HFFc6 (cell line): ENCODE measurements around the gene CPNE9. TPM values are rescaled to one million over a fixed set of nuclear protein-coding genes. Genes with fewer than 3 reads are reported as not detected.

Experiments used
- DNase-seq: peaks from one replicate; pipeline ENCODE4 v3.0.0-alpha.2; 2018
- H3K27ac Mint-ChIP-seq: 2 replicates; pipeline ENCODE4 v1.8.0; 2020; ENCODE audit warnings: mild to moderate bottlenecking, mixed read lengths
- H3K27me3 Mint-ChIP-seq: 2 replicates; pipeline ENCODE4 v1.8.0; 2021; ENCODE audit warnings: mild to moderate bottlenecking, moderate library complexity, mixed read lengths; ENCODE audit not compliant: insufficient read depth
- H3K36me3 Mint-ChIP-seq: 2 replicates; pipeline ENCODE4 v1.8.0; 2021; ENCODE audit warnings: low read depth, mixed read lengths
- H3K4me1 Mint-ChIP-seq: 2 replicates; pipeline ENCODE4 v1.8.0; 2020; ENCODE audit warnings: low read depth, mixed read lengths
- H3K4me3 Mint-ChIP-seq: 2 replicates; pipeline ENCODE4 v1.8.0; 2020; ENCODE audit warnings: mild to moderate bottlenecking, moderate library complexity, mixed read lengths
- H3K9me3 Mint-ChIP-seq: 2 replicates; pipeline ENCODE4 v1.8.0; 2020; ENCODE audit warnings: mild to moderate bottlenecking, mixed read lengths
- CTCF ChIP-seq: fragments of 200-600 bp; sonication (generic); IDR thresholded peaks from 2 replicates; pipeline ENCODE4 v1.5.0; 2021; ENCODE audit warnings: antibody characterized with exemption, mild to moderate bottlenecking
- total RNA-seq, 6 experiments: library from RNA; stranded (reverse); fragmentation: NEBNext Ultra II Directional; extraction: Animal tissue kit (Norgen Biotek cat#: 25700); gene quantifications; 2 replicates in 1 of 6; 3 replicates in 5 of 6; pipeline ENCODE4 v1.2.3, GENCODE V29; 2021

CPNE9 gene
- total RNA-seq, 6 experiments from 2014 or later = not detected

- Mint-ChIP-seq H3K36me3 (no peaks in the 10 kb centered on the region), H3K4me3 (no peak overlapping the region), H3K27me3 (no peaks in the 10 kb centered on the region; the same call in none of the 2 replicates), H3K9me3 (no peaks in the 10 kb centered on the region), H3K27ac (no peak overlapping the region; the same call in 1 of the 2 replicates), H3K4me1 (peaks cover 28% of the 10 kb centered on the region)
- TF ChIP-seq CTCF = no peak
- no peak for DNase-seq
These were observed 75.5 kb downstream of the CPNE9 start for GRCh38 chr3:9779075-9779593.

Other genes with a start within 250 kb of the CPNE9 start
- not detected for gene LHFPL4, start 150.0 kb upstream of the CPNE9 start, total RNA-seq
- gene MTMR14, start 54.3 kb upstream of the CPNE9 start, total RNA-seq = 10 to 100 TPM; 23.5 to 31.0 (median 28.2) TPM
- 10 to 100 TPM; 14.4 to 18.4 (median 17.1) TPM for gene BRPF1, start 27.9 kb downstream of the CPNE9 start, total RNA-seq
- 10 to 100 TPM; 17.7 to 26.2 (median 23.7) TPM for gene OGG1, start 46.1 kb downstream of the CPNE9 start, total RNA-seq
- gene CAMK1, start 66.1 kb downstream of the CPNE9 start, total RNA-seq = 10 to 100 TPM; 22.1 to 33.0 (median 28.8) TPM
- gene TADA3, start 88.6 kb downstream of the CPNE9 start, total RNA-seq = 10 to 100 TPM; 69.2 to 84.9 (median 77.0) TPM
- gene ARPC4, start 89.2 kb downstream of the CPNE9 start, total RNA-seq = 100 to 1,000 TPM; 252 to 303 (median 266) TPM
- gene TTLL3, start 106.4 kb downstream of the CPNE9 start, total RNA-seq = 10 to 100 TPM; 14.1 to 20.5 (median 16.0) TPM
- gene RPUSD3, start 140.2 kb downstream of the CPNE9 start, total RNA-seq = 10 to 100 TPM; 35.4 to 42.3 (median 38.2) TPM
- not detected for gene CIDEC, start 176.4 kb downstream of the CPNE9 start, total RNA-seq
- gene JAGN1, start 186.8 kb downstream of the CPNE9 start, total RNA-seq = 10 to 100 TPM; 23.9 to 28.7 (median 26.5) TPM
- gene IL17RE, start 199.0 kb downstream of the CPNE9 start, total RNA-seq = under 1 TPM; 0.51 to 0.80 (median 0.65) TPM
- 10 to 100 TPM; 26.3 to 33.6 (median 29.6) TPM for gene IL17RC, start 213.3 kb downstream of the CPNE9 start, total RNA-seq
- gene CRELD1, start 230.0 kb downstream of the CPNE9 start, total RNA-seq = 10 to 100 TPM; 11.3 to 22.6 (median 12.4) TPM
- 1 to 10 TPM; 4.3 to 9.2 (median 7.7) TPM for gene PRRT3, start 248.6 kb downstream of the CPNE9 start, total RNA-seq